Lower leg skin (tissue), 4 donors: ENCODE measurements around the gene TNNI3K. TPM values are rescaled to one million over a fixed set of nuclear protein-coding genes. Genes with fewer than 3 reads are reported as not detected.

Experiments used
- DNase-seq, 2 donors: peaks; one replicate each; pipeline ENCODE4 v3.0.0-alpha.2; 2019; ENCODE audit warnings: low spot score in 2 of 2
- H3K4me3 ChIP-seq: fragments of 200-600 bp; sonication (generic); 2 replicates; pipeline ENCODE4 v1.5.1; 2017; ENCODE audit warnings: mild to moderate bottlenecking, low read depth; ENCODE audit not compliant: poor library complexity, severe bottlenecking
- CTCF ChIP-seq, 3 donors: fragments of 450-650 bp; IDR thresholded peaks; one replicate each; pipeline ENCODE4 v1.5.1; 2016; ENCODE audit warnings: antibody characterized with exemption in 3 of 3, mild to moderate bottlenecking in 3 of 3, moderate library complexity in 2 of 3
- POLR2A ChIP-seq, 2 donors: fragments of 450-650 bp; IDR thresholded peaks; one replicate each; pipeline ENCODE4 v1.6.1; 2016 to 2017; ENCODE audit warnings: antibody characterized with exemption in 2 of 2, mild to moderate bottlenecking in 1 of 2, moderate library complexity in 1 of 2
- WGBS, 2 donors: methylation state at CpG; one replicate each; pipeline ENCODE4 v1.1.5; 2018; 5-methylcytosine and 5-hydroxymethylcytosine counted together
- intact Hi-C: fragments of 100-400 bp; cut with DNase I; formaldehyde crosslinking; loops from one replicate; pipeline ENCODE4 v1.15.0; 2023; ENCODE audit warnings: low total_unique reads
- total RNA-seq, 4 donors: library from RNA; depleted of rRNA; stranded (reverse); fragments of >200 nt; gene quantifications; one replicate each; pipeline ENCODE4 v1.1.0, GENCODE V29; 2016

Gene TNNI3K
- total RNA-seq, 4 donors from 2014 or later: 0.75 to 2.2 TPM; not detected in 2

GRCh38 chr1:74528123-74528522 is 292.9 kb downstream of the TNNI3K start:
- H3K4me3 ChIP-seq: no peak overlapping the region
- intact Hi-C loops: no loop called here
- 88 to 89% methylated on average over 4 of the region's 4 CpGs for WGBS, 2 donors
- DNase-seq: no peak
- TF ChIP-seq CTCF (IDR thresholded peaks at IDR 0.05) (no peak), POLR2A (IDR thresholded peaks at IDR 0.05) (no peak)

- intact Hi-C loops: no loop called here
- no peak overlapping the region for H3K4me3 ChIP-seq
- DNase-seq: no peak
- no peak for TF ChIP-seq CTCF (IDR thresholded peaks at IDR 0.05)
- TF ChIP-seq POLR2A (IDR thresholded peaks at IDR 0.05): no peak
These were observed 295.7 kb downstream of the TNNI3K start for GRCh38 chr1:74530892-74531291.

- intact Hi-C loops: no loop called here
- TF ChIP-seq POLR2A (IDR thresholded peaks at IDR 0.05) (no peak), CTCF (IDR thresholded peaks at IDR 0.05) (no peak)
- DNase-seq: no peak
- H3K4me3 ChIP-seq: no peak overlapping the region
- WGBS, 2 donors: 49 to 67% methylated on average over 1 of the region's 1 CpG
These were observed 296.6 kb downstream of the TNNI3K start for GRCh38 chr1:74531796-74532195.

- TF ChIP-seq CTCF (IDR thresholded peaks at IDR 0.05): no peak
- TF ChIP-seq POLR2A (IDR thresholded peaks at IDR 0.05): no peak
- no peak for DNase-seq
- intact Hi-C loops: no loop called here
- no peak overlapping the region for H3K4me3 ChIP-seq
- 44 to 63% methylated on average over 3 of the region's 3 CpGs for WGBS, 2 donors
These were observed 299.1 kb downstream of the TNNI3K start for GRCh38 chr1:74534241-74534640.

- 68 to 72% methylated on average over 2 of the region's 2 CpGs for WGBS, 2 donors
- H3K4me3 ChIP-seq: no peak overlapping the region
- no peak for DNase-seq
- intact Hi-C loops: no loop called here
- TF ChIP-seq POLR2A (IDR thresholded peaks at IDR 0.05) (no peak), CTCF (IDR thresholded peaks at IDR 0.05) (no peak)
These were observed 310.6 kb downstream of the TNNI3K start for GRCh38 chr1:74545821-74546220.

GRCh38 chr1:74548961-74549750 is 314.0 kb downstream of the TNNI3K start:
- no peak for DNase-seq
- 64 to 69% methylated on average over 4 of the region's 4 CpGs for WGBS, 2 donors
- H3K4me3 ChIP-seq: no peak overlapping the region
- TF ChIP-seq POLR2A (IDR thresholded peaks at IDR 0.05): no peak
- no peak for TF ChIP-seq CTCF (IDR thresholded peaks at IDR 0.05)
- intact Hi-C loops: no loop called here
